Measurements from ENCODE around the gene RACGAP1. TPM values are rescaled to one million over a fixed set of nuclear protein-coding genes. Genes with fewer than 3 reads are reported as not detected.

RACGAP1 gene
- total RNA-seq, 1 donor from 2014 or later, result 42.1 TPM

DNA sequence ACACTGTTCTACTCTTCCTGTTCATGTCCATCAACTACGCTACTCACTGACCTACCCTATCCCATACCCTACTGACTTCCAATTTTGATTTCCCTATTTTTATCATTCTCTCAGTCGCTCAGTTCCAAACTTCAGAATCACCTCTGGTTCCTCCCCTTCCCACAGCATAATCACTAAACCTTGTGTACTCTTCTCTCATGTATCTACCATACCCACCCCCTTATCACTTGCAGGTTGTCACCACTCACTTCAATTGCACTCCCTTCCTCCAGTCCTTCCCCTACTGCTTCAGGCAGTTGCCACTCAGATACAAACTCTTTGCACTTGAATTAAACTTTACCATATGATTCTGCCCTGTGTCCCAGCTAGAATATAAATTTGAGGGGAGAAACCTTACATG, 6.3 kb downstream of the RACGAP1 start:
- H3K4me3 Mint-ChIP-seq (ENCODE audit: low read depth), result no peak overlapping the region
- no peak for DNase-seq (ENCODE audit: low spot score, unreplicated experiment)
- TF ChIP-seq CTCF (IDR thresholded peaks at IDR 0.05; ENCODE audit: unreplicated experiment), result no peak
- H3K27me3 Mint-ChIP-seq, result no peaks in the 10 kb centered on the region
- H3K9me3 Mint-ChIP-seq (ENCODE audit: low read depth), result no peaks in the 10 kb centered on the region
- peaks cover 6% of the 10 kb centered on the region for H3K4me1 Mint-ChIP-seq (ENCODE audit: low read depth)
- H3K27ac Mint-ChIP-seq, result no peak overlapping the region
- H3K36me3 Mint-ChIP-seq (ENCODE audit: insufficient read depth), result peaks cover 4% of the 10 kb centered on the region

- no peaks in the 10 kb centered on the region for H3K9me3 Mint-ChIP-seq (ENCODE audit: low read depth)
Measured at GRCh38 chr12:50018154-50018553, 7.1 kb downstream of the RACGAP1 start.

DNA sequence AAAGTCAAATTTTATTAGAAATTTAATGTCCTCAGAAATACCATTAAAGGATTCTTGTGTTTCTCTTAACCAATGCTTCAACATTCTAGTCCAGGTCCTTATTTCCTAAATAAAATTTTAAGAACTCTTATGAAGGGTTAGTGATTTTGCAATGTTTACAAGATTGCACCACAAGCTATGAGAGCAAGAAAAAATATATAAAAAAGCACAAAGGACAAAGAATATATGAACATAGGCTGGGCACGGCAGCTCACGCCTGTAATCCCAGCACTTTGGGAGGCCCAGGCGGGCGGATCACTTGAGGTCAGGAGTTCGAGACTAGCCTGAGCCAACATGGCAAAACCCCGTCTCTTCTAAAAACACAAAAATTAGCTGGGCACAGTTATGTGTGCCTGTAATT, 7.7 kb downstream of the RACGAP1 start:
- Mint-ChIP-seq H3K27me3 (no peaks in the 10 kb centered on the region), H3K36me3 (ENCODE audit: insufficient read depth) (peaks cover 5% of the 10 kb centered on the region), H3K4me3 (ENCODE audit: low read depth) (no peak overlapping the region), H3K27ac (no peak overlapping the region), H3K9me3 (ENCODE audit: low read depth) (no peaks in the 10 kb centered on the region), H3K4me1 (ENCODE audit: low read depth) (peaks cover 6% of the 10 kb centered on the region)
- no peak for TF ChIP-seq CTCF (IDR thresholded peaks at IDR 0.05; ENCODE audit: unreplicated experiment)
- no peak for DNase-seq (ENCODE audit: low spot score, unreplicated experiment)

More at GRCh38 chr12:50018154-50018553, 7.1 kb downstream of the RACGAP1 start:
- Mint-ChIP-seq H3K4me3 (ENCODE audit: low read depth) (no peak overlapping the region), H3K4me1 (ENCODE audit: low read depth) (peaks cover 6% of the 10 kb centered on the region), H3K36me3 (ENCODE audit: insufficient read depth) (peaks cover 5% of the 10 kb centered on the region), H3K27me3 (no peaks in the 10 kb centered on the region), H3K27ac (no peak overlapping the region)
- DNase-seq (ENCODE audit: low spot score, unreplicated experiment), result no peak
- TF ChIP-seq CTCF (IDR thresholded peaks at IDR 0.05; ENCODE audit: unreplicated experiment), result no peak

GRCh38 chr12:50016501-50017475, 8.5 kb downstream of the RACGAP1 start:
- peaks cover 5% of the 10 kb centered on the region for H3K36me3 Mint-ChIP-seq (ENCODE audit: insufficient read depth)
- H3K9me3 Mint-ChIP-seq (ENCODE audit: low read depth), result no peaks in the 10 kb centered on the region

DNA sequence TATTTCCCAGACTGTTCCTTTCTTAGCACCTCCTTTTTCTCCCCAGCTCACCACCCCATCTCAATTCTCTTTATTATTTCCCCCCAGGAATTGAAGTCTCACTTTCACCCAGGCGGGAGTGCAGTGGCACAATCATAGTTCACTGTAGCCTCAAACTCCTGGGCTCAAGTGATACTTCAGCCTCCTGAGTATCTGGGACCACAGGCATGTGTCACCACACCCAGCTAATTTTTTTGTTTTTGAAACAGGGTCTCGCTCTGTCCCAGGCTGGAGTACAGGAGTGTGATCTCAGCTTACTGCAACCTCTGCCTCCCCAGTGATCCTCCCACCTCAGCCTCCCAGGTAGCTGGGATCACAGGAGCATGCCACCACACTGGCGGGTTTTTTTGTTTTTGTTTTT, 11.0 kb downstream of the RACGAP1 start:
- Mint-ChIP-seq H3K9me3 (ENCODE audit: low read depth) (no peaks in the 10 kb centered on the region), H3K4me1 (ENCODE audit: low read depth) (peaks cover 6% of the 10 kb centered on the region), H3K4me3 (ENCODE audit: low read depth) (no peak overlapping the region), H3K36me3 (ENCODE audit: insufficient read depth) (peaks cover 7% of the 10 kb centered on the region), H3K27ac (no peak overlapping the region), H3K27me3 (no peaks in the 10 kb centered on the region)
- no peak for TF ChIP-seq CTCF (IDR thresholded peaks at IDR 0.05; ENCODE audit: unreplicated experiment)
- no peak for DNase-seq (ENCODE audit: low spot score, unreplicated experiment)

More at GRCh38 chr12:50016501-50017475, 8.5 kb downstream of the RACGAP1 start:
- no peak for DNase-seq (ENCODE audit: low spot score, unreplicated experiment)
- H3K4me1 Mint-ChIP-seq (ENCODE audit: low read depth), result peaks cover 6% of the 10 kb centered on the region
- no peak for TF ChIP-seq CTCF (IDR thresholded peaks at IDR 0.05; ENCODE audit: unreplicated experiment)
- H3K27ac Mint-ChIP-seq, result no peak overlapping the region
- H3K4me3 Mint-ChIP-seq (ENCODE audit: low read depth), result no peak overlapping the region
- H3K27me3 Mint-ChIP-seq, result no peaks in the 10 kb centered on the region

All from progenitor cell of endocrine pancreas (in vitro differentiated cells).